ENCODE data around the gene SLC25A21. TPM values are rescaled to one million over a fixed set of nuclear protein-coding genes. Genes with fewer than 3 reads are reported as not detected.

The SLC25A21 gene
- total RNA-seq, 6 experiments from 2014 or later = 0.09 to 0.37 (median 0.18) TPM; not detected in 1

GRCh38 chr14:37093364-37093763, 79.0 kb downstream of the SLC25A21 start:
- Histone ChIP-seq H3K9me3 (no peaks in the 10 kb centered on the region), H3K27ac (no peak overlapping the region), H3K36me3 (no peaks in the 10 kb centered on the region), H3K4me1 (no peaks in the 10 kb centered on the region), H3K4me3 (no peak overlapping the region), H3K27me3 (no peaks in the 10 kb centered on the region)
- DNase-seq (no peak), ATAC-seq (no peak)
- intact Hi-C loops (cut with DNase I) = no loop called here
- TF ChIP-seq POLR2A (IDR thresholded peaks at IDR 0.05) (no peak), CTCF (IDR thresholded peaks at IDR 0.05) (no peak)
- 69% methylated on average over 5 of the region's 5 CpGs for WGBS (ENCODE audit: insufficient coverage, low coverage, low lambda C conversion rate, missing lambda C conversion rate)

- Histone ChIP-seq H3K27me3 (no peaks in the 10 kb centered on the region), H3K36me3 (no peaks in the 10 kb centered on the region), H3K27ac (no peak overlapping the region), H3K9me3 (no peaks in the 10 kb centered on the region), H3K4me3 (no peak overlapping the region), H3K4me1 (no peaks in the 10 kb centered on the region)
- TF ChIP-seq CTCF (IDR thresholded peaks at IDR 0.05) (no peak), POLR2A (IDR thresholded peaks at IDR 0.05) (no peak)
- no peak for ATAC-seq
- intact Hi-C loops (cut with DNase I) = no loop called here
- WGBS (ENCODE audit: insufficient coverage, low coverage, low lambda C conversion rate, missing lambda C conversion rate) = 53% methylated on average over 3 of the region's 3 CpGs
- no peak for DNase-seq
These were observed 80.8 kb downstream of the SLC25A21 start for GRCh38 chr14:37091651-37092050.

- TF ChIP-seq POLR2A (IDR thresholded peaks at IDR 0.05) (no peak), CTCF (IDR thresholded peaks at IDR 0.05) (no peak)
- H3K27ac ChIP-seq = no peak overlapping the region
- DNase-seq (no peak), ATAC-seq (no peak)
- H3K4me3 ChIP-seq = no peak overlapping the region
- H3K27me3 ChIP-seq = no peaks in the 10 kb centered on the region
- H3K9me3 ChIP-seq = no peaks in the 10 kb centered on the region
- intact Hi-C loops (cut with DNase I) = no loop called here
- no peaks in the 10 kb centered on the region for H3K4me1 ChIP-seq
- no peaks in the 10 kb centered on the region for H3K36me3 ChIP-seq
- 55% methylated on average over 6 of the region's 6 CpGs for WGBS (ENCODE audit: insufficient coverage, low coverage, low lambda C conversion rate, missing lambda C conversion rate)
These were observed 82.4 kb downstream of the SLC25A21 start for GRCh38 chr14:37090026-37090425.

- Histone ChIP-seq H3K9me3 (no peaks in the 10 kb centered on the region), H3K4me3 (no peak overlapping the region), H3K4me1 (no peaks in the 10 kb centered on the region), H3K27ac (no peak overlapping the region), H3K27me3 (no peaks in the 10 kb centered on the region), H3K36me3 (no peaks in the 10 kb centered on the region)
- intact Hi-C loops (cut with DNase I) = no loop called here
- ATAC-seq = no peak
- TF ChIP-seq CTCF (IDR thresholded peaks at IDR 0.05) (no peak), POLR2A (IDR thresholded peaks at IDR 0.05) (no peak)
- WGBS (ENCODE audit: insufficient coverage, low coverage, low lambda C conversion rate, missing lambda C conversion rate) = 43% methylated on average over 3 of the region's 3 CpGs
- no peak for DNase-seq
These were observed 83.0 kb downstream of the SLC25A21 start for GRCh38 chr14:37089410-37089809.
